IMR-90 (cell line): ENCODE results near the gene CNP. TPM values are rescaled to one million over a fixed set of nuclear protein-coding genes. Genes with fewer than 3 reads are reported as not detected.

Source experiments
- ATAC-seq: fragments of 200-7000 bp; cut with Tn5 transposase; 2 replicates; pipeline ENCODE4 v1.9.1; 2020; ENCODE audit warnings: low read depth, mild to moderate bottlenecking, moderate library complexity
- BruUV-seq: library from RNA; stranded (reverse); fragments of 400-500 nt; replicated peaks from 2 replicates; lab custom pipeline; 2021; lab: Mats Ljungman, UMichigan
- CTCF ChIA-PET: fragments of 300-600 bp; formaldehyde crosslinking; extraction: SDS; loops from one replicate; lab custom pipeline; 2021; ENCODE audit warnings: antibody characterized with exemption; lab: Yijun Ruan, JAX
- POLR2A ChIA-PET: fragments of 300-600 bp; sonication (Branson Sonifier 250); formaldehyde crosslinking; loops from one replicate; lab custom pipeline; 2022; ENCODE audit warnings: antibody characterized with exemption; ENCODE audit not compliant: unreplicated experiment; lab: Charles Lee
- DNase-seq: peaks from one replicate; pipeline ENCODE4 v3.0.0; 2013
- H2AFZ ChIP-seq: replicated peaks from 2 replicates; pipeline ENCODE3; 2013; ENCODE audit warnings: low read length, mild to moderate bottlenecking; ENCODE audit not compliant: poor library complexity
- H2AK5ac ChIP-seq: 2 replicates; pipeline ENCODE4 v1.6.1; 2013; ENCODE audit warnings: low read depth, low read length, inconsistent platforms
- H2AK9ac ChIP-seq: replicated peaks from 2 replicates; pipeline ENCODE3; 2013; ENCODE audit warnings: mild to moderate bottlenecking, low read depth, low read length, moderate library complexity; ENCODE audit not compliant: poor library complexity
- H2BK120ac ChIP-seq: 2 replicates; pipeline ENCODE4 v1.6.1; 2013; ENCODE audit warnings: low read depth, low read length, inconsistent platforms
- H2BK15ac ChIP-seq: 3 replicates; pipeline ENCODE4 v1.6.1; 2013; ENCODE audit warnings: low read depth, low read length, inconsistent platforms
- H2BK20ac ChIP-seq: 2 replicates; pipeline ENCODE4 v1.6.1; 2013; ENCODE audit warnings: low read depth, mild to moderate bottlenecking, inconsistent platforms, low read length, moderate library complexity
- H2BK5ac ChIP-seq: 2 replicates; pipeline ENCODE4 v1.6.1; 2013; ENCODE audit warnings: mild to moderate bottlenecking, low read depth, low read length, inconsistent platforms; ENCODE audit not compliant: poor library complexity, severe bottlenecking
- H3K14ac ChIP-seq: replicated peaks from 2 replicates; pipeline ENCODE4 v1.6.1; 2013; ENCODE audit warnings: low read depth, low read length, inconsistent platforms
- H3K18ac ChIP-seq: 2 replicates; pipeline ENCODE4 v1.6.1; 2013; ENCODE audit warnings: low read depth, low read length, control low read depth
- H3K23ac ChIP-seq: 2 replicates; pipeline ENCODE4 v1.6.1; 2013; ENCODE audit warnings: low read depth, low read length, inconsistent platforms
- H3K27ac ChIP-seq: 2 replicates; pipeline ENCODE4 v1.5.1; 2013; ENCODE audit warnings: mild to moderate bottlenecking, control low read depth, low read length; ENCODE audit not compliant: insufficient read depth
- H3K27me3 ChIP-seq: 2 replicates; pipeline ENCODE4 v1.6.1; 2013; ENCODE audit warnings: low read length; ENCODE audit not compliant: control insufficient read depth, insufficient read depth
- H3K36me3 ChIP-seq: 2 replicates; pipeline ENCODE4 v1.6.1; 2013; ENCODE audit warnings: low read length, mixed read lengths; ENCODE audit not compliant: control insufficient read depth, insufficient read depth
- H3K4ac ChIP-seq: 2 replicates; pipeline ENCODE4 v1.6.1; 2013; ENCODE audit warnings: low read depth, low read length, inconsistent platforms
- H3K4me1 ChIP-seq: 2 replicates; pipeline ENCODE4 v1.6.1; 2013; ENCODE audit warnings: low read length, mixed read lengths; ENCODE audit not compliant: control insufficient read depth, insufficient read depth
- H3K4me2 ChIP-seq: 2 replicates; pipeline ENCODE4 v1.6.1; 2013; ENCODE audit warnings: low read depth, mild to moderate bottlenecking, control low read depth, low read length, moderate library complexity
- H3K4me3 ChIP-seq: 2 replicates; pipeline ENCODE4 v1.5.1; 2013; ENCODE audit warnings: low read depth, mild to moderate bottlenecking, control low read depth, low read length, moderate library complexity; ENCODE audit not compliant: insufficient read depth
- H3K56ac ChIP-seq: 2 replicates; pipeline ENCODE4 v1.6.1; 2013; ENCODE audit warnings: low read length, inconsistent platforms; ENCODE audit not compliant: insufficient read depth; ENCODE audit errors: extremely low read depth
- H3K79me1 ChIP-seq, 2 experiments: 2 replicates each; pipeline ENCODE4 v1.6.1; 2013; ENCODE audit warnings: low read length in 2 of 2, inconsistent platforms in 1 of 2, low read depth in 1 of 2
- H3K9ac ChIP-seq: 2 replicates; pipeline ENCODE4 v1.6.1; 2013; ENCODE audit warnings: low read depth, low read length, control low read depth
- H3K9me1 ChIP-seq: 2 replicates; pipeline ENCODE4 v1.6.1; 2013; ENCODE audit warnings: low read length, inconsistent platforms; ENCODE audit not compliant: insufficient read depth
- H3K9me3 ChIP-seq: 2 replicates; pipeline ENCODE4 v1.6.1; 2013; ENCODE audit warnings: low read length; ENCODE audit not compliant: control insufficient read depth, insufficient read depth
- H4K20me1 ChIP-seq: 2 replicates; pipeline ENCODE4 v1.6.1; 2013; ENCODE audit warnings: low read length, inconsistent platforms; ENCODE audit not compliant: insufficient read depth
- H4K5ac ChIP-seq: 2 replicates; pipeline ENCODE4 v1.6.1; 2013; ENCODE audit warnings: mild to moderate bottlenecking, low read depth, low read length, control low read depth
- H4K8ac ChIP-seq, 2 experiments: 2 replicates each; pipeline ENCODE4 v1.6.1; 2013; ENCODE audit warnings: low read depth in 2 of 2, low read length in 2 of 2, control low read depth in 1 of 2, inconsistent platforms in 1 of 2
- H4K91ac ChIP-seq: 2 replicates; pipeline ENCODE4 v1.6.1; 2013; ENCODE audit warnings: low read depth, low read length, inconsistent platforms; ENCODE audit not compliant: insufficient read depth
- FOS ChIP-seq: fragments of 150-350 bp; IDR thresholded peaks from 2 replicates; pipeline ENCODE4 v1.6.1; 2016; ENCODE audit warnings: low read depth, low read length
- MAFK ChIP-seq: IDR thresholded peaks from 2 replicates; pipeline ENCODE4 v1.6.1; 2012; ENCODE audit warnings: low read depth, low read length, improper control_type of control experiment
- NFE2L2 ChIP-seq: fragments of 150-350 bp; IDR thresholded peaks from 2 replicates; pipeline ENCODE4 v1.6.1; 2016; ENCODE audit warnings: low read depth, mild to moderate bottlenecking, low read length
- WGBS, 2 experiments: methylation state at CpG; one replicate each; pipeline versions ENCODE4 v1.1.5 to v1.1.7; 2013; ENCODE audit warnings: missing lambda C conversion rate in 2 of 2; ENCODE audit not compliant: insufficient read length in 1 of 2; ENCODE audit errors: extremely low coverage in 2 of 2; 5-methylcytosine and 5-hydroxymethylcytosine counted together
- dilution Hi-C: fragments of 300-500 bp; cut with HindIII; formaldehyde crosslinking; loops from one replicate; pipeline ENCODE4 v1.14.3; 2018; ENCODE audit warnings: low sequenced_read_pairs; ENCODE audit not compliant: unreplicated experiment
- in situ Hi-C: fragments of 300-500 bp; cut with MboI; formaldehyde crosslinking; loops from 3 replicates; pipeline ENCODE4 v1.14.3; 2019; ENCODE audit warnings: low sequenced_read_pairs, inconsistent platforms, mixed read lengths
- intact Hi-C: fragments of 100-400 bp; cut with micrococcal nuclease; formaldehyde crosslinking; loops from 2 replicates; pipeline ENCODE4 v1.10.0; 2022
- polyA plus RNA-seq, 3 experiments: library from polyadenylated mRNA; depleted of rRNA; stranded (reverse); fragments of >200 nt; gene quantifications; 2 replicates each; pipeline ENCODE4 v1.2.3, GENCODE V29; 2012; ENCODE audit warnings: low replicate concordance in 1 of 3
- total RNA-seq: library from RNA; depleted of rRNA; stranded (reverse); fragments of >200 nt; gene quantifications from 2 replicates; pipeline ENCODE4 v1.2.3, GENCODE V29; 2012
- TF ChIP-seq, protein P1 (sequence below): fragments of 150-350 bp; IDR thresholded peaks from 2 replicates; pipeline ENCODE4 v1.6.1; 2016; ENCODE audit warnings: low read depth, mild to moderate bottlenecking, low read length, moderate library complexity, borderline replicate concordance

The CNP gene
- total and polyA plus RNA-seq, 2 of the 4 experiments (the other 2 are of a cell fraction) = 45.5 to 46.4 TPM

GRCh38 chr17:41957031-41957868 is 9.3 kb upstream of the CNP start:
- in situ Hi-C loops = no loop called here
- Histone ChIP-seq H3K56ac (no peak overlapping the region), H3K27me3 (no peaks in the 10 kb centered on the region), H3K4me3 (no peak overlapping the region), H3K79me1 (no peaks in the 10 kb centered on the region), H3K4ac (peak overlapping the region; percentile 40; the same call in 1 of the 2 replicates), H3K14ac (peak overlapping the region; percentile 34; the same call in 1 of the 2 replicates), H2BK20ac (no peak overlapping the region), H3K4me2 (no peak overlapping the region), H3K36me3 (no peaks in the 10 kb centered on the region), H4K20me1 (no peaks in the 10 kb centered on the region), H4K8ac (peak overlapping the region; percentile 77 to 96), H2AK9ac (peak overlapping the region; percentile 52), H2BK5ac (no peak overlapping the region), H4K5ac (peak overlapping the region; percentile 56; the same call in 1 of the 2 replicates), H3K9ac (no peak overlapping the region), H2AFZ (peak overlapping the region; percentile 85), H2BK15ac (no peak overlapping the region; the same call in 2 of the 3 replicates), H4K91ac (no peak overlapping the region), H3K9me1 (no peaks in the 10 kb centered on the region), H2AK5ac (peak overlapping the region; percentile 40; the same call in 1 of the 2 replicates), H3K27ac (no peak overlapping the region), H3K4me1 (peaks cover 12% of the 10 kb centered on the region), H3K18ac (no peak overlapping the region), H2BK120ac (peak overlapping the region; percentile 8; the same call in 1 of the 2 replicates), H3K23ac (peak overlapping the region; percentile 23; the same call in 1 of the 2 replicates), H3K9me3 (no peaks in the 10 kb centered on the region)
- TF ChIP-seq MAFK = no peak
- TF ChIP-seq, protein P1, sequence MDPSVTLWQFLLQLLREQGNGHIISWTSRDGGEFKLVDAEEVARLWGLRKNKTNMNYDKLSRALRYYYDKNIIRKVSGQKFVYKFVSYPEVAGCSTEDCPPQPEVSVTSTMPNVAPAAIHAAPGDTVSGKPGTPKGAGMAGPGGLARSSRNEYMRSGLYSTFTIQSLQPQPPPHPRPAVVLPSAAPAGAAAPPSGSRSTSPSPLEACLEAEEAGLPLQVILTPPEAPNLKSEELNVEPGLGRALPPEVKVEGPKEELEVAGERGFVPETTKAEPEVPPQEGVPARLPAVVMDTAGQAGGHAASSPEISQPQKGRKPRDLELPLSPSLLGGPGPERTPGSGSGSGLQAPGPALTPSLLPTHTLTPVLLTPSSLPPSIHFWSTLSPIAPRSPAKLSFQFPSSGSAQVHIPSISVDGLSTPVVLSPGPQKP = no peak
- no peak for TF ChIP-seq NFE2L2
- TF ChIP-seq FOS = no peak
- ChIA-PET CTCF (interaction anchor here (0.6 kb wide), 1 partner anchor 322 kb away, joined by 3 read pairs; no protein-coding TSS in a partner anchor), POLR2A (no interaction called here)
- dilution Hi-C loops = no loop called here
- intact Hi-C loops = no loop called here
- no TSS peak for BruUV-seq
- peak; percentile 46; the same call in 1 of the 2 replicates for ATAC-seq
- DNase-seq = peak; percentile 32
- WGBS, 2 experiments = 71% methylated on average over 6 of the region's 11 CpGs; no CpG with 5 or more reads in 1 of the 2 experiments
